HG03558 (cell line): Measurements from ENCODE around the gene HMCN2.

Source experiments
- ATAC-seq: cut with Tn5 transposase; IDR thresholded peaks from one replicate; pipeline ENCODE4 v1.9.1; 2021; ENCODE audit warnings: moderate number of reproducible peaks; ENCODE audit not compliant: unreplicated experiment; ENCODE audit errors: extremely low read depth

The HMCN2 gene, protein sequence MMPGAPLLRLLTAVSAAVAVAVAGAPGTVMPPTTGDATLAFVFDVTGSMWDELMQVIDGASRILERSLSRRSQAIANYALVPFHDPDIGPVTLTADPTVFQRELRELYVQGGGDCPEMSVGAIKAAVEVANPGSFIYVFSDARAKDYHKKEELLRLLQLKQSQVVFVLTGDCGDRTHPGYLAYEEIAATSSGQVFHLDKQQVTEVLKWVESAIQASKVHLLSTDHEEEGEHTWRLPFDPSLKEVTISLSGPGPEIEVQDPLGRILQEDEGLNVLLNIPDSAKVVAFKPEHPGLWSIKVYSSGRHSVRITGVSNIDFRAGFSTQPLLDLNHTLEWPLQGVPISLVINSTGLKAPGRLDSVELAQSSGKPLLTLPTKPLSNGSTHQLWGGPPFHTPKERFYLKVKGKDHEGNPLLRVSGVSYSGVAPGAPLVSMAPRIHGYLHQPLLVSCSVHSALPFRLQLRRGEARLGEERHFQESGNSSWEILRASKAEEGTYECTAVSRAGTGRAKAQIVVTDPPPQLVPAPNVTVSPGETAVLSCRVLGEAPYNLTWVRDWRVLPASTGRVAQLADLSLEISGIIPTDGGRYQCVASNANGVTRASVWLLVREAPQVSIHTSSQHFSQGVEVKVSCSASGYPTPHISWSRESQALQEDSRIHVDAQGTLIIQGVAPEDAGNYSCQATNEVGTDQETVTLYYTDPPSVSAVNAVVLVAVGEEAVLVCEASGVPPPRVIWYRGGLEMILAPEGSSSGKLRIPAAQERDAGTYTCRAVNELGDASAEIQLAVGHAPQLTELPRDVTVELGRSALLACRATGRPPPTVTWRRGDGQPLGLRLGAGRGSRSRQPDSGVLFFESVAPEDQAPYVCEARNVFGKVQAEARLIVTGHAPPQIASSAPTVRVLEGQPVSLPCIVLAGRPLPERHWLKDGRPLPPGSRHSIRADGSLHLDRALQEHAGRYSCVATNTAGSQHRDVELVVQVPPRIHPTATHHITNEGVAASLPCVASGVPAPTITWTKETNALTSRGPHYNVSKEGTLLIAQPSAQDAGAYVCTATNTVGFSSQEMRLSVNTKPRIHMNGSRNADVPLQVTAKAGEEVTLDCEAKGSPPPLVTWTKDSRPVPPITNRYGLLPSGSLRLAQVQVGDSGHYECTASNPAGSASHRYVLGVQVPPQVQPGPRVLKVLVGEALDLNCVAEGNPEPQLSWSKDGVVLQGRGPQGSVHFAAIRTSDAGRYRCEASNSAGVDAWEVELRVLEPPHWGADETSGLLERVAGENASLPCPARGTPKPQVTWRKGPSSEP (N-terminal part only)

DNA sequence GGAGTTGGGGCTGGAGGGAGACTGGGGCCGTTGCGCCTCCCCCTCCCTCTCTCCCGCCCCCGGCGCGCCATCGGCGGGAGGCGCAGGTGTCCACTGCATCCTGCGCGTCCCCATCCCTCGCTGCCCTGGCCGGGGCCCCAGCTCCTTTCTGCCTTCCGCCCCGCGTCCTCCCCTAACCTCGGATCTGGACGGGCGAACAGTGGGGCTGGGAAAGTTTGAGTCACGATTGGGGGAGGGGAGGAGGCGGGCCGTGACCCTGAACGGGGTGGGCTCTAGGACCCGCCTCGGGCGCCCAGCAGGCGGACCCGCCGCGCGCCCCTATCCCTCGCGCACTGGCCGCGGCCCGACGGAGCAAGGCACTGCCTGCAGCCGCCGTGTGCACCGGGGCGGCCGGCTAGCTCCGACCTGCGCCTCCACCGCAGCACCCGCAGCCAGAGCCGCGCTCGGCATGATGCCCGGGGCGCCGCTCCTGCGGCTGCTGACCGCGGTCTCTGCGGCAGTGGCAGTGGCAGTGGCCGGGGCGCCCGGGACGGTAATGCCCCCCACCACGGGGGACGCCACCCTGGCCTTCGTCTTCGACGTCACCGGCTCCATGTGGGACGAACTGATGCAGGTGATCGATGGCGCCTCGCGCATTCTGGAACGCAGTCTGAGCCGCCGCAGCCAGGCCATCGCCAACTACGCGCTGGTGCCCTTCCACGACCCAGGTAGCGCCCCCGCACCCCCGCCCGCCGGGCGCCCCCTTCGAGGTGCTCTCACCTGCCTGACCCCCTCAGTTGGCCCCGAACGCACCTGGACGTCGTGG, at the start of gene HMCN2:
TSS of gene HMCN2 (plus strand) at position 330 of the 805 bp plus-strand sequence. CDS start at position 449, 119 bp downstream.
- no peak for ATAC-seq

DNA sequence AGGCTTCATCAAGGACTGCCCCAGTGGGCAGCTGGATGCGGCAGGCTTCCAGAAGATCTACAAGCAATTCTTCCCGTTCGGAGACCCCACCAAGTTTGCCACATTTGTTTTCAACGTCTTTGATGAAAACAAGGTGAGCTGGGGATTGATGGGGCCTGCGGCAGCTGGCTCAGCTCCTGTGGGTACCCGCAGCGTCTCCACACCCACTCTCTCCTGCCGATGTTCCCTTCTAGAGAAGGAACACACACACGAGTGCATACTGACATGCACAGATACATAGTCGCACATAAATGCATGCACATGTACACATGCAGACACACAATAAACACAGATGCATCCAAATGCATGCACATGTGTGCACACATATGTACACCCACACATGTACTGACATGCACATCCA, 47.7 kb upstream of the HMCN2 start:
- no peak for ATAC-seq

DNA sequence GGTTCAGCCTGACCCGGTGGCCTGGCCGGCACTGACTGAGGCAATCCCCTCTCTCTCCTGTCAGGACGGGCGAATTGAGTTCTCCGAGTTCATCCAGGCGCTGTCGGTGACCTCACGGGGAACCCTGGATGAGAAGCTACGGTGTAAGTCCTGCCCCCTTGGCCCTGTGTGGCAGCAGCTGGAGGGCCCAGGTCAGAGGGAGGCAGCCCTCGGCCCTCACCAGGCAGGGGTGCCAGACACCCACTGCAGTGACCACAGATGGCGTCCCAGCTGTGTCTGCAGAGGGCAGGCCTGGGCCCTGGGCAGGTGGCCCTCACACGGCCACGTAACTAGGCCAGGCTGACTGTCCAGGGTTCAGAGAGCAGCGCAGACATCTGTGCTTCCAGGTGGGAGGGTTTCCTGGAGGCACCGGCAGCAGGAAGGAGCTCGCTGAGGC, 45.9 kb upstream of the HMCN2 start:
- no peak for ATAC-seq

DNA sequence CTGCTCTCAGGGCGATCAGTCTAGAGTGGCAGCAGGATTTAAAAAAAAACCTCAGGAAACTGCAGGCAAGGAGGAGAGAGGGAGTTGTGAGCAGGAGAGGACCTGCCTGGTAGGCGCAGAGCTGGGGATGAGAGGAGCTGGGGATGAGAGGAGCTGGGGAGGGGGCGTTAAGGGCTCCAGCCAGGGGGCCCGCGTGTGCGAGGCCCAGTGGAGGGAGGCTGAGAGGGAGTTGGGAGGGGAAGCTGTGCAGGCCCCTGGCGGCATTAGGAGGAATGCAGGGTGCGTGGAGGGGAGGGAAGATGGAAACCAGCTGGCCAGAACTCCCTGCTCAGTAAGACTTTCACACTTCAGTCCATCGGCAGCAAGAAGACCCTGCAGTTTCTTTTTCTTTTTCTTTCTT, 45.2 kb upstream of the HMCN2 start:
- no peak for ATAC-seq

DNA sequence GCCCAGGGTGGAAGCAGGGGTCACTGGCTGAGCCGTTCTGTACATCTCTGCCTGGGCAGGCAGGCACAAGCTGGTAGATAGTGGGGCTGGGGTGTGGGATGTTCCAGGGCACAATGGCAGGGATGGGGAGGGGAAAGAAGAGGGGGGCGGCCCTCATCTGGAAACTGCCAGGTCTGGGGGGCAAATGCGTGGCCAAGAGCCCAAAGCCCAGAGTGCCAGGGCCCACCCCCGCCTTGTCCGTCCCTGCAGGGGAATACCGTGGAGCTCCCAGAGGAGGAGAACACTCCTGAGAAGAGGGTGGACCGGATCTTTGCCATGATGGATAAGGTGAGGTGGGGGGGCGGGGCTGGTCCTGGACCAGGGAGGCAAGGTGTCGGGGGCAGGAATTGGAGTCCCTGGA, 42.7 kb upstream of the HMCN2 start:
- ATAC-seq, result no peak

DNA sequence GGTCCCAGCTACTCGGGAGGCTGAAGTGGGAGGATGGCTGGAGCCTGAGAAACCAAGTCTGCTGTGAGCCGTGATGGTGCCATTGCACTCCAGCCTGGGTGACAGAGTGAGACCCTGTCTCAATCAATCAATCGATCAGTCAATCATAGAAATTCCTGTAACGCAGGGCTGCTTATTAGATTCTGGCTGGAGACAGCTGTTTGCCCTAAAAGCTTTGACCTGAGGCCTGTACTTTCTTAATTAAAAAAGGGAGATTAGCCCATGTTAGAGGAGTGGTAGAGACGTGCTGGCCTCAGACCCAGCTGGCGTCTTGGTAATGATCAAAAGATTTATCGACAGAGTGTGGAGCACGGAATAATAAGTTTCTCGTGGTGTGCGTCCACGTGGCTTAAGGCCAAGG, 40.5 kb upstream of the HMCN2 start:
- ATAC-seq, result no peak

DNA sequence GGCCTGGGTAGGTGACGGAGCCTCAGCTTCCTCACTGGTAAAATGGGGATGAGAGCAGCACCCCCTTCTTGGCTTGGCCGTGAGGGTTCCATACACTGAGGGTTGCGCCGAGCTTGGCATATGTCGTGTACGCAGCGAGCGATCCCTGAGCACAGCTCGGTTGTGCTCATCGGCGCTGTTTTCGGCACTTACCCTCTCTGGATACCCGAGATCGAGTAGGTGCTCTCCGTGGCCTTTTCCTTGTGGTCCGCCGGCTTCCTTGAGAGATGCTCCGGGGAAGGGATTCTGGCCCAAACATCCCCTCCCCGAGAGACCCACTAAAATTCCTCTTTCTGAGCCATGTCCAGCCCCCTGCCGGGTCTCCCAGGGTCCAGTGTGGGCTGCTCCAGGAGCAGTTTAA, 40.0 kb upstream of the HMCN2 start:
- no peak for ATAC-seq

DNA sequence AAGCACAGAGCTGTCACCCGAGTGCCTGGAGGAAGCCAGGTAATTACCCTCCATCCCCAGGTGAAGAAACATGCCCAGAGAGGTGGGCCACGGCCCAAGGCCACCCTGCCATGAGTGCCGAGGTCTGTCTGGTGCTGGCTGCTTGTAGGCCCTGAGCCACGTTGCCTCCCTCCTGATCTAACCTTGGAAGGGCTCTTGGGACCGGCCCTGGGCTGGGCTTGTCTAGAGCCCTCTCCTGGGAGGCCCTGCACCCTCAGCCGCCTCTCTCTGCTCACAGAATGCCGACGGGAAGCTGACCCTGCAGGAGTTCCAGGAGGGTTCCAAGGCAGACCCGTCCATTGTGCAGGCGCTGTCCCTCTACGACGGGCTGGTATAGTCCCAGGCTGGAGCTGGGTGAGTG, 39.4 kb upstream of the HMCN2 start:
- ATAC-seq, result no peak

DNA sequence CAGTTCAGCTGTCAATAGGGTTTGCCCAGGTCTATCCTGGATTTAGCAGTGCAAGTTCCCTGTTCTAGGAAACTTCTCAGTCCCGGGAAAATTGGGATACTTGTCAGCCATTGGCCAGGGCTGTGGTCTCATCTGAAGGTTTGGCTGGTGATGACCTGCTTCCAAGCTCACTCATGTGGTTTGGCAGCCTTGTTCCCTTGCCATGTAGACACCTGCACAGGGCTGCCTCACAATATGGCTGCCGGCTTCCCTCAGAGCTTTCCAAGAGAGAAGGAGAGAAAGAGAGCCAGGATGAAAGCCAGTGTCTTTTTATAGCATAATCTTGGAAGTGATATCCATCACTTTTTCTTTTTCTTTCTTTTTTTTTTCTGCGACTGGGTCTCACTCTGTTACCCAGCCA, 37.7 kb upstream of the HMCN2 start:
- no peak for ATAC-seq

DNA sequence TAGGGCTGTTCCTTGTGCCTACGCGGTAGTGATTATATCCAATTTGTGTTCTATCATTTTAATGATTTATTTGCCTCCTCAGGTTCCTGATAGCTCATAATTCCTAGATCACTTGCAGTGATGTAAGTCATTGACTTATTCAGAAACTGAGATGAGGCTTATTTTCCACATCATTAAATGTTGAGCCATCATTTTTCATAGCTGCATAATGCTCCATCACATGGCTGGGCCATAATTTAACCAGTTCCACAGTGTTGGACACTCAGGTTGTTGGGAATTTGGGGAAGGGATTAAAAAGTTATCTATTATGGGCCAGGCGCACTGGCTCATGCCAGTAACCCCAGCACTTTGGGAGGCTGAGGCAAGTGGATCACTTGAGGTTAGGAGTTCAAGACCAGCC, 35.8 kb upstream of the HMCN2 start:
- no peak for ATAC-seq

DNA sequence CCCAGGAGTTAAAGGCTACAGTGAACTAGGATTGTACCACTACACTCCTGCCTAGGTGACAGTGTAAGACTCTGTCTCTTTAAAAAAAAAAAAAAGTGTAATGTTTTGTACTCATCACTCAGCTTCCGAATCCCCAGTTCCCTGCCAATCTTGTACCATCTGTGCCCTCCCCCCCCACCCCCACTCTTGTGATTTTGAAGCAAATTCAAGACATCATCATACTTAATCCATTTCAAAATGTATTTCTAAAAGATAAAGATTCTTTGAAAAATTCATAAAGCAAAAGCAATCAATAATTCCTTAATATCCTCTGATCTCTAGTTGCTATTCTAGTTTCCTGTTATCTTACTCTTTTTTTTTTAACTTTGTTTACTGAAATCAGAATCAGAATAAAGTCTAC, 34.9 kb upstream of the HMCN2 start:
- ATAC-seq, result no peak

DNA sequence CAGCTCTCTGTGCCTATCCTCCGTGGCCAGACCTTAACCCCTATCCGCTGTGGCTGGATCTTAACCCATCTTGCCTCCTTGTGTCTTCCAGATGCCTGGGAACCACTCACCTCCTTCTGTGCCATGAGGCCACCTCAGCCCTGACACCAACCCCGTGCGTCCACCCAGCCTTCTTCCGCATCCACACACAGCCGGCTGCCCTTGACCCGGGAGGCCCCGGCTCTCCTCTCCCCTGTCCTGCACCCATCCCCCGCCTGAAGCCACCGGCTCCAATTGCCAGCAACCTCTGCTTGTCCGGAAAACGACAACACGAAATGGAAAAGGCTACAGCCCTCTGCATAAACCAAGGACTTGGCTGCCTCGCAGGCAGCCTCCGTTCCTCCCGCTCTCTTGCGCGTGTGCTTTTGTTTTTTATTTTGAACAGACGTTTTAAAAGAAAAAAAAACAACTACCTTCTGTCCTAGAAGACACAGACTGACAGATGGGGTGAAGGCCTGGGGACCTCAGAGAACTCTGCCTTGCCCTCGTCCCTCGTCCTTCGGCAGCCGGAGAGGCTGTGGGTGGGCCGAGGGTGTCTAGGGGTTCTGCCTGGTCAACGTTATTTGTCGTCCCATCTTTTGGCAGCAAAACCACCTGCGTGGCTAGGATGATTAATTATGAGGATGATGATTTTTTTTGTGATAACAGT, 32.5 kb upstream of the HMCN2 start:
- no peak for ATAC-seq

DNA sequence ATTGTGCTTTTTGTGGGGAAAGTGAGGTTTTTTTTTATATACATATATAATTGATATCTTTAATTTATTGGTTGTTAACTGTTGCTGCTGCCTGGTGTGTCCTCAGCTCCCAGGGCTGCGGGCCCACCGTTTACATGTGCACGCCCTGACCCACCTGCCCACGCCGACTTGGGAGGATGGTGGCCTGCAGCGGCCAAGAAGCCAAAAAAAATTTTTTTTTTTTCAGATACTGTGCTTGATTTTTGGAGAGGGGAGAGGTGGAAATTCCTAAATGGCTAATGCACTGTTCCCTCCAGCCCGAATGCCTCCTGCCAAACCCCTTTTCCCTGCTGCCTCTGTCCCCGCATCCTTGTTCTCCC, 32.0 kb upstream of the HMCN2 start:
- ATAC-seq, result no peak

DNA sequence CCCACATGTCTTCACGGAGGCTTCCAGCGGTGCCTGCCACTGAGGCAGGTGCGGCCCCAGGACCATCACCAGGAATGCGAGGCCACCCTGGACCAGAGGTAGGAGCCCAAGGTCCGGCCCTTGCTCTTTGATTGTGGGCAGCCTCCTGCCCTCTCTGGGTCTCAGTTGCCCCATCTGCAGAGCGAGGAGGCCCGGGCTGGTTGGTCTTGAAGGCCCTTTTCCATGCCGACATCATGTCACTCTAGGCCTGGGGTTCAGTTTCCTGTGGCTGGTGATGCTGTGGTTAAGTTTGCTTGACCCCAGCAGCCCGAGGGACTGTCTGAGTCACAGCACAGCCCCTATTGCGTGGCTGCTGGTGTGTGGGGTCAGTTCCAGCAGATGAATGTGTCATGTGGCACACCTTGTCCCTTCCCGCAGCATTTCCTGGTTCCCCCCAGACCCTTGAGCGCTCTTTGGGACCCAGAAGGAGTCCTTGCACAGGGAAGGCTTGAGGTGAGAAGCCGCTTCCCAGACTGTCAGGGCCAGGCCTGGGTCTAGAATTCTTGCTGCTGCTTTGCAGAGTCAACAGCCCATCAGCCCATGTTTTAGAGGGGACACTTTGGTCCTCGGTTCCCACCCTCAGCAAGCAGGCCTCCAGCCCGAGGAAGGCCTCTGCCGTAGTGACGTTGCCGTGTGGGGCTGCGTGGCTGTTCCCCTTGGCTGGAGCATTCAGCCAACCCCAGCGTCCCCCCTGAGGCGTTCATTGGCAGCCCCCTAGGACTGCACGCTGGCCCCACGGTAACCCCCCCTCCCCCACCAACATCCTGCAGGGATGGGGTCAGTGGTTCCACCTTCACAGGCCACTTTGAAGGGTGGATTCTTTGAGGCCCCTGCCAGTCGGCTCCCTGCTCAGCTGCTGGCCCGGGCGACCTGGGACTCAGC, 31.0 kb upstream of the HMCN2 start:
- ATAC-seq, result no peak

DNA sequence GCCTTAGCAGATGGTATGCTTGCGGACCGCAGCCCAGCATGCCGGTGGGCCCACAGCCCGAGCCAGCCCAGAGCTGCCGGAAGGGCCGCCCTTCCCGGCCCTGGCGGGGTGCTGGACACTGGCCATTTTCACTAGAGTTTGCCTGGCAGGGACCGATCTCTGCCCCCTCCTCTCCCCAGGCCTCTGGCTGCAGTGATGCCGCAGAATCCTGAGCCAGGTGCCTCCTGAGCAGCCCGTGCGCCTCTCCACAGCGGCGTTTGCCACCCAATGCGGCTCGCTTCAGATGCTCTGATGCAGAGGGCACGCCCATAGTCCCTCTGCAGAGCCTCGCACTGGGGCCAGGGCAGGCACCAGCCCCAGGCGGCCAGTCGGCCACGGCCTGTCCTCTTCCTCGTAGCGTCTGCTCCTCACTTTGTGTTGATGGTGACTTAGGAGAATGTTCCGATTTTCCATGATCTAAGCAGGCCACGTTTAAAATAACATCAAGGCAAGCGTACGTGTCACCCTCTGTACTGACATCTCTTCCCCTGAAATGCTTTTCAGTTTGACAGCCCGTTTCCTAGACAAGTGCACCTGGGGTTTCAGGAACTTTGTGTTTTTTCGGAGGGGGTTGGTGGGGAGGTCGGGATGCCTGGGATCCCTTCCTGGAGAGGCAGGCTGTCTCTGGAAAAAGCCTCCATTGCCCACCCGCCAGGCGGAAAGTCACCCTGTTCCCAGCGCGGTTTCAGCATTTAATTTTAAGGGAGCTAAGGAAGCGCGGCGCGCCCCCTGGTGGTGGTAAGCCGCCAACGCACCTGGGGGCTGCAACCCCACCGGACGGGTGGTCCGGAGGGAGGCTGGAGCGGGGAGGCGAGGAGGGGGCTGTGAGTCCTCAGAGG, 29.8 kb upstream of the HMCN2 start:
- no peak for ATAC-seq

DNA sequence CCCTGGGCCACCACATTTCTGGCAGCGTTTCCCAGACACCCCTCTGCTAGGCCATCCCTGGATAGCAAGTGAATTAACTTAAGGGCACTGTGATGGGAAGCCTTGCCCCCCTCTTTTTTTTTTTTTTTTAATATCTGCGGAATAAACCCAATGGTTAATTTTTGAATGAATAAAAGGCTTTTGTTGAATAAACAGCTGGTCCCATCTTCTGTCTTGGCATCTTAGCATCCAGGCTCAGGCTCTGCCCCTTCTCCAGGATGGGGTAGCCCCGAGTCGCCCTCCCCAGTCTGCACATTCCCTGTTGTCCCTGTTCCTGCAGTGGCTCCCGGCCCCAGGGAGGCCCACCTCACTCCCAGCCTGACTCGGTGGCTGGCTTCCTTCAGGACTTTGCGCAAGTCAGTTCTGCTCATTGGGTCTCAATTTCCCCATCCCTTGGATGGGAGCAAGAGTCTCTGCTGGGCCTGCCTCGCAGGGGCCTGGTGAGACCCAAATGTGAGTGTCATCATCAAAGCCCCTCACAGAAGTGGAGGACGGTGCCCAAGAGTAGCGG, 29.0 kb upstream of the HMCN2 start:
- ATAC-seq, result no peak

DNA sequence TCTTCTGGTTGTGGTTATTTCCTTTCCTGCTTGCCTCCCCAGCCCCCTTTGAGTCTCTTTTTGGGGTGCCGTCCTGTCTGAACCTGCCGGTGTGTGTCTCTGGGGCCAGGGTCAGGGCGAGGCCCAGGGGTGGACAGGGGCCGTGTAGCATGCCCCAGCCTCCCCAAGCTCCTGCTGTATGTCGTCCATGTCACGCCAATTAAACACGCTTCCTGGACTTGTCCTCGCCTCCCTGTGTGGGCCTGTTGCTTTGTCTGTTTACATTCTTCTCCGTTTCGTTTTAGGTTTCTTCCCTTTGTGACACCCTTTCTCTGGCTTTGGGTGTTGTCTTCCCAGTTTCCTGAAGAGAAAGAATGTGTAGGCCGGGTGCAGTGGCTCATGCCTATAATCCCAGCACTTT, 28.5 kb upstream of the HMCN2 start:
- ATAC-seq, result no peak
